ENCODE results near the gene DPP8. TPM values are rescaled to one million over a fixed set of nuclear protein-coding genes. Genes with fewer than 3 reads are reported as not detected.

DPP8 gene
- total RNA-seq, 1 experiment from 2014 or later = 45.9 TPM

DNA sequence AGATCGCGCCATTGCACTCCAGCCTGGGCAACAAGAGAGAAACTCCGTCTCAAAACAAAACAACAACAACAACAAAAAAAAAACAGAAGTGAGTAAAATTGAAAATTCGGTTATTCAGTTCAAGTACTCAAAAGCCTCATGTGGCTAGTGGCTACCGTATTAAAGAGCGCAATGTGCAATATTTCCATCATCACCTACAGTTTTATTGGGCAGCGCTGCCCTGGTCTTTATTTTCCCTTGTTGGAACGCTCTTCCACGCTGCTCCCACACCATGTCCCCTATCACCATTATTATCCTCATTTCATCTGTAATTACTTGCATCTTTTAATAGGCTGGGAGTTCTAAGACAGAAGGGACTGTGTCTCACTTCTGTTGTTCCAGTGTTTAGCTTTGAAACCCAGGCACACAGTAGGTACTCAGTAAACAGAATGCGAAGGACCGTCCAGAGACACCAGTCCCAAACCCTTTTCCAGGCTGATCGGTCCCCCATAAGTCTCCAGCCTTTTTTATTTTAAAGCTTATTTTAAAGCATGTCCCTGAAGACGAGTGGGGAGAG lies 12.4 kb upstream of the DPP8 start:
- H3K27me3 Mint-ChIP-seq (ENCODE audit: unreplicated experiment) = no peaks in the 10 kb centered on the region
- peak overlapping the region; percentile 83 for H3K4me3 Mint-ChIP-seq (ENCODE audit: low read depth, unreplicated experiment)
- peaks cover 24% of the 10 kb centered on the region for H3K36me3 Mint-ChIP-seq (ENCODE audit: insufficient read depth, unreplicated experiment)
- CTCF ChIA-PET = interaction anchor here (1.2 to 1.3 kb wide), 2 partner anchors 10 to 13 kb away, joined by 4 to 9 read pairs; partner anchors contain the start of gene DPP8
- intact Hi-C loops (cut with micrococcal nuclease; ENCODE audit: unreplicated experiment) = no loop called here
- no peaks in the 10 kb centered on the region for H3K9me3 Mint-ChIP-seq (ENCODE audit: low read depth, unreplicated experiment)
- H3K4me1 Mint-ChIP-seq (ENCODE audit: low read depth, unreplicated experiment) = peaks cover 39% of the 10 kb centered on the region
- no peak for DNase-seq
- TF ChIP-seq, protein P1, sequence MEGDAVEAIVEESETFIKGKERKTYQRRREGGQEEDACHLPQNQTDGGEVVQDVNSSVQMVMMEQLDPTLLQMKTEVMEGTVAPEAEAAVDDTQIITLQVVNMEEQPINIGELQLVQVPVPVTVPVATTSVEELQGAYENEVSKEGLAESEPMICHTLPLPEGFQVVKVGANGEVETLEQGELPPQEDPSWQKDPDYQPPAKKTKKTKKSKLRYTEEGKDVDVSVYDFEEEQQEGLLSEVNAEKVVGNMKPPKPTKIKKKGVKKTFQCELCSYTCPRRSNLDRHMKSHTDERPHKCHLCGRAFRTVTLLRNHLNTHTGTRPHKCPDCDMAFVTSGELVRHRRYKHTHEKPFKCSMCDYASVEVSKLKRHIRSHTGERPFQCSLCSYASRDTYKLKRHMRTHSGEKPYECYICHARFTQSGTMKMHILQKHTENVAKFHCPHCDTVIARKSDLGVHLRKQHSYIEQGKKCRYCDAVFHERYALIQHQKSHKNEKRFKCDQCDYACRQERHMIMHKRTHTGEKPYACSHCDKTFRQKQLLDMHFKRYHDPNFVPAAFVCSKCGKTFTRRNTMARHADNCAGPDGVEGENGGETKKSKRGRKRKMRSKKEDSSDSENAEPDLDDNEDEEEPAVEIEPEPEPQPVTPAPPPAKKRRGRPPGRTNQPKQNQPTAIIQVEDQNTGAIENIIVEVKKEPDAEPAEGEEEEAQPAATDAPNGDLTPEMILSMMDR (IDR thresholded peaks at IDR 0.05; ENCODE audit: unreplicated experiment) = no peak
- no TSS peak for BruUV-seq (replicated peaks)
- no peak overlapping the region for H3K27ac Mint-ChIP-seq (ENCODE audit: unreplicated experiment)

DNA sequence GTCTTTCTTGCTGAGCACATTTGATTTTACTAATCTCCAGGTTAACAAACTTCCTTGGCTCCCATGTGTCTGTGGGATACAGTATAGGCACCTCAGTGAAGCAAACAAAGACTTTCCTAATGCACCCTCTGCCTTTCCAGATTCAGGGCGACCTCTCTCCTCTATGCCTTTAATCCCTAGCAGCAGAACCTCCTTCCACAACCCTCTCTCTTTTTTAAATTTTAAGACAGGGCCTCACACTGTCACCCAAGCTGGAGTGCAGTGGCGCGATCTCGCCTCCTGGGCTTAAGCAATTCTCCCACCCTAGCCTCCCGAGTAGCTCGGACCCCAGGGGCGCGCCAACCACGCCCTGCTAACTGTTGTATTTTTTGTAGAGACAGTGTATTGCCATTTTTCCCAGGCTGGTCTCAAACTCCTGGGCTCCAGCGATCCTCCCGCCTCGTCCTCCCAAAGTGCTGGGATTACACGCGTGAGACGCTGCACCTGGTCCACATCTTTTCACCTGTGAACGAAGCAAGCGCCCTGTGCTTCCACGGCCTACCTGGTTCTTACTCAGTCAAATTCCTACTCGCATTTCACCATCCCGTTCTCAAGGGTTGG lies 11.1 kb upstream of the DPP8 start:
- no peak for DNase-seq
- Mint-ChIP-seq H3K36me3 (ENCODE audit: insufficient read depth, unreplicated experiment) (peaks cover 24% of the 10 kb centered on the region), H3K4me3 (ENCODE audit: low read depth, unreplicated experiment) (no peak overlapping the region), H3K4me1 (ENCODE audit: low read depth, unreplicated experiment) (peaks cover 28% of the 10 kb centered on the region), H3K27ac (ENCODE audit: unreplicated experiment) (no peak overlapping the region), H3K9me3 (ENCODE audit: low read depth, unreplicated experiment) (no peaks in the 10 kb centered on the region), H3K27me3 (ENCODE audit: unreplicated experiment) (no peaks in the 10 kb centered on the region)
- TF ChIP-seq, protein P1 (IDR thresholded peaks at IDR 0.05; ENCODE audit: unreplicated experiment) = no peak
- intact Hi-C loops (cut with micrococcal nuclease; ENCODE audit: unreplicated experiment) = no loop called here
- CTCF ChIA-PET = no interaction called here
- BruUV-seq (replicated peaks) = no TSS peak

DNA sequence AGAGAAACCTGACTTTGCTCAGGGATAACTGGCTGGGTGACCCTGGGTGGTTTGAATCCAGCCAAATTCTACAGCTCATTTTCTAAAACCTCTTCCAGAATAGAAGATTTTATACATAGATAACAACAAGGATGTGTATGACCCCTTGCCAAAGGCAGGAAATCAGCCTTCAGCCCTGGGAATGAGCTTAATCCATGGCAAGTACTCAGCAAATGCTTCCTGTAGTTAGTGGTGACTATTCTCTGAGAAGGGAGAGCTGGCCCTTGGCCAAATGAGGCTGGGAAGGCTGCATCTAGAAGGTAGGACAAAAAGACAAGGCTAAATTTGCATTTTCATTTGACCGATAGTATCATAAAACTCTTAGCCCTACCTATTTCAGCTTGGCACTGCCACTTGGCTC lies 8.1 kb upstream of the DPP8 start:
- Mint-ChIP-seq H3K4me3 (ENCODE audit: low read depth, unreplicated experiment) (no peak overlapping the region), H3K4me1 (ENCODE audit: low read depth, unreplicated experiment) (peaks cover 8% of the 10 kb centered on the region), H3K27me3 (ENCODE audit: unreplicated experiment) (no peaks in the 10 kb centered on the region), H3K27ac (ENCODE audit: unreplicated experiment) (no peak overlapping the region), H3K9me3 (ENCODE audit: low read depth, unreplicated experiment) (no peaks in the 10 kb centered on the region), H3K36me3 (ENCODE audit: insufficient read depth, unreplicated experiment) (peaks cover 7% of the 10 kb centered on the region)
- CTCF ChIA-PET = no interaction called here
- intact Hi-C loops (cut with micrococcal nuclease; ENCODE audit: unreplicated experiment) = no loop called here
- no TSS peak for BruUV-seq (replicated peaks)
- DNase-seq = no peak
- TF ChIP-seq, protein P1 (IDR thresholded peaks at IDR 0.05; ENCODE audit: unreplicated experiment) = no peak

DNA sequence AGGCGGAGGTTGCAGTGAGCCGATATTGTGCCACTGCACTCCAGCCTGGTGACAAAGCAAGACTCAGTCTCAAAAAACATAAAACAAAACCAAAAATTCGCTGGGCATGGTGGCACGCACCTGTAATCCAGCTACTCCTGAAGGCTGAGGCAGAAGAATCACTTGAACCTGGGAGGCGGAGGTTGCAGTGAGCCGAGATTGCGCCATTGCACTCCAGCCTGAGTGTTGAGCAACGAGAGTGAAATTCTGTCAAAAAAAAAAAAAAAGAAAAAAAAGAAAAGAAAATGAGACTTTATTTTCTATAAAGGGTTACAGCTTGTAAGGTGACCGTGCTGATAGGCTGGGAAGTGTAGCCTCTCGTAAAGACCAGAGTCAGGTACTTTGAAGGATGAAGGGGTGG lies 6.7 kb upstream of the DPP8 start:
- Mint-ChIP-seq H3K36me3 (ENCODE audit: insufficient read depth, unreplicated experiment) (no peaks in the 10 kb centered on the region), H3K27me3 (ENCODE audit: unreplicated experiment) (no peaks in the 10 kb centered on the region), H3K4me1 (ENCODE audit: low read depth, unreplicated experiment) (no peaks in the 10 kb centered on the region), H3K4me3 (ENCODE audit: low read depth, unreplicated experiment) (no peak overlapping the region), H3K9me3 (ENCODE audit: low read depth, unreplicated experiment) (no peaks in the 10 kb centered on the region), H3K27ac (ENCODE audit: unreplicated experiment) (no peak overlapping the region)
- no peak for DNase-seq
- intact Hi-C loops (cut with micrococcal nuclease; ENCODE audit: unreplicated experiment) = no loop called here
- CTCF ChIA-PET = interaction anchor here (0.5 kb wide), 1 partner anchor 333 kb away, joined by 5 read pairs; no protein-coding TSS in a partner anchor
- no TSS peak for BruUV-seq (replicated peaks)
- TF ChIP-seq, protein P1 (IDR thresholded peaks at IDR 0.05; ENCODE audit: unreplicated experiment) = no peak
